IMR-90 (cell line): ENCODE data around the gene ZNF549. TPM values are rescaled to one million over a fixed set of nuclear protein-coding genes. Genes with fewer than 3 reads are reported as not detected.

Experiments
- ATAC-seq: fragments of 200-7000 bp; cut with Tn5 transposase; 2 replicates; pipeline ENCODE4 v1.9.1; 2020; ENCODE audit warnings: low read depth, mild to moderate bottlenecking, moderate library complexity
- BruUV-seq: library from RNA; stranded (reverse); fragments of 400-500 nt; replicated peaks from 2 replicates; lab custom pipeline; 2021; lab: Mats Ljungman, UMichigan
- CTCF ChIA-PET: fragments of 300-600 bp; formaldehyde crosslinking; extraction: SDS; loops from one replicate; lab custom pipeline; 2021; ENCODE audit warnings: antibody characterized with exemption; lab: Yijun Ruan, JAX
- POLR2A ChIA-PET: fragments of 300-600 bp; sonication (Branson Sonifier 250); formaldehyde crosslinking; loops from one replicate; lab custom pipeline; 2022; ENCODE audit warnings: antibody characterized with exemption; ENCODE audit not compliant: unreplicated experiment; lab: Charles Lee
- DNase-seq: peaks from one replicate; pipeline ENCODE4 v3.0.0; 2013
- H2AFZ ChIP-seq: replicated peaks from 2 replicates; pipeline ENCODE3; 2013; ENCODE audit warnings: low read length, mild to moderate bottlenecking; ENCODE audit not compliant: poor library complexity
- H2AK5ac ChIP-seq: 2 replicates; pipeline ENCODE4 v1.6.1; 2013; ENCODE audit warnings: low read depth, low read length, inconsistent platforms
- H2AK9ac ChIP-seq: replicated peaks from 2 replicates; pipeline ENCODE3; 2013; ENCODE audit warnings: mild to moderate bottlenecking, low read depth, low read length, moderate library complexity; ENCODE audit not compliant: poor library complexity
- H2BK120ac ChIP-seq: 2 replicates; pipeline ENCODE4 v1.6.1; 2013; ENCODE audit warnings: low read depth, low read length, inconsistent platforms
- H2BK15ac ChIP-seq: 3 replicates; pipeline ENCODE4 v1.6.1; 2013; ENCODE audit warnings: low read depth, low read length, inconsistent platforms
- H2BK20ac ChIP-seq: 2 replicates; pipeline ENCODE4 v1.6.1; 2013; ENCODE audit warnings: low read depth, mild to moderate bottlenecking, inconsistent platforms, low read length, moderate library complexity
- H2BK5ac ChIP-seq: 2 replicates; pipeline ENCODE4 v1.6.1; 2013; ENCODE audit warnings: mild to moderate bottlenecking, low read depth, low read length, inconsistent platforms; ENCODE audit not compliant: poor library complexity, severe bottlenecking
- H3K14ac ChIP-seq: replicated peaks from 2 replicates; pipeline ENCODE4 v1.6.1; 2013; ENCODE audit warnings: low read depth, low read length, inconsistent platforms
- H3K18ac ChIP-seq: 2 replicates; pipeline ENCODE4 v1.6.1; 2013; ENCODE audit warnings: low read depth, low read length, control low read depth
- H3K23ac ChIP-seq: 2 replicates; pipeline ENCODE4 v1.6.1; 2013; ENCODE audit warnings: low read depth, low read length, inconsistent platforms
- H3K27ac ChIP-seq: 2 replicates; pipeline ENCODE4 v1.5.1; 2013; ENCODE audit warnings: mild to moderate bottlenecking, control low read depth, low read length; ENCODE audit not compliant: insufficient read depth
- H3K27me3 ChIP-seq: 2 replicates; pipeline ENCODE4 v1.6.1; 2013; ENCODE audit warnings: low read length; ENCODE audit not compliant: control insufficient read depth, insufficient read depth
- H3K36me3 ChIP-seq: 2 replicates; pipeline ENCODE4 v1.6.1; 2013; ENCODE audit warnings: low read length, mixed read lengths; ENCODE audit not compliant: control insufficient read depth, insufficient read depth
- H3K4ac ChIP-seq: 2 replicates; pipeline ENCODE4 v1.6.1; 2013; ENCODE audit warnings: low read depth, low read length, inconsistent platforms
- H3K4me1 ChIP-seq: 2 replicates; pipeline ENCODE4 v1.6.1; 2013; ENCODE audit warnings: low read length, mixed read lengths; ENCODE audit not compliant: control insufficient read depth, insufficient read depth
- H3K4me2 ChIP-seq: 2 replicates; pipeline ENCODE4 v1.6.1; 2013; ENCODE audit warnings: low read depth, mild to moderate bottlenecking, control low read depth, low read length, moderate library complexity
- H3K4me3 ChIP-seq: 2 replicates; pipeline ENCODE4 v1.5.1; 2013; ENCODE audit warnings: low read depth, mild to moderate bottlenecking, control low read depth, low read length, moderate library complexity; ENCODE audit not compliant: insufficient read depth
- H3K56ac ChIP-seq: 2 replicates; pipeline ENCODE4 v1.6.1; 2013; ENCODE audit warnings: low read length, inconsistent platforms; ENCODE audit not compliant: insufficient read depth; ENCODE audit errors: extremely low read depth
- H3K79me1 ChIP-seq, 2 experiments: 2 replicates each; pipeline ENCODE4 v1.6.1; 2013; ENCODE audit warnings: low read length in 2 of 2, inconsistent platforms in 1 of 2, low read depth in 1 of 2
- H3K9ac ChIP-seq: 2 replicates; pipeline ENCODE4 v1.6.1; 2013; ENCODE audit warnings: low read depth, low read length, control low read depth
- H3K9me1 ChIP-seq: 2 replicates; pipeline ENCODE4 v1.6.1; 2013; ENCODE audit warnings: low read length, inconsistent platforms; ENCODE audit not compliant: insufficient read depth
- H3K9me3 ChIP-seq: 2 replicates; pipeline ENCODE4 v1.6.1; 2013; ENCODE audit warnings: low read length; ENCODE audit not compliant: control insufficient read depth, insufficient read depth
- H4K20me1 ChIP-seq: 2 replicates; pipeline ENCODE4 v1.6.1; 2013; ENCODE audit warnings: low read length, inconsistent platforms; ENCODE audit not compliant: insufficient read depth
- H4K5ac ChIP-seq: 2 replicates; pipeline ENCODE4 v1.6.1; 2013; ENCODE audit warnings: mild to moderate bottlenecking, low read depth, low read length, control low read depth
- H4K8ac ChIP-seq, 2 experiments: 2 replicates each; pipeline ENCODE4 v1.6.1; 2013; ENCODE audit warnings: low read depth in 2 of 2, low read length in 2 of 2, control low read depth in 1 of 2, inconsistent platforms in 1 of 2
- H4K91ac ChIP-seq: 2 replicates; pipeline ENCODE4 v1.6.1; 2013; ENCODE audit warnings: low read depth, low read length, inconsistent platforms; ENCODE audit not compliant: insufficient read depth
- CHD1 ChIP-seq: IDR thresholded peaks from 2 replicates; pipeline ENCODE4 v1.6.1; 2012; ENCODE audit warnings: low read depth, low read length, improper control_type of control experiment
- ELK1 ChIP-seq: fragments of 150-350 bp; IDR thresholded peaks from 2 replicates; pipeline ENCODE4 v1.6.1; 2016; ENCODE audit warnings: low read depth, mild to moderate bottlenecking, low read length, moderate library complexity, borderline replicate concordance
- MAFK ChIP-seq: IDR thresholded peaks from 2 replicates; pipeline ENCODE4 v1.6.1; 2012; ENCODE audit warnings: low read depth, low read length, improper control_type of control experiment
- RFX5 ChIP-seq: IDR thresholded peaks from 2 replicates; pipeline ENCODE4 v1.8.0; 2012; ENCODE audit warnings: low read depth, mild to moderate bottlenecking, low read length, moderate library complexity
- WGBS, 2 experiments: methylation state at CpG; one replicate each; pipeline versions ENCODE4 v1.1.5 to v1.1.7; 2013; ENCODE audit warnings: missing lambda C conversion rate in 2 of 2; ENCODE audit not compliant: insufficient read length in 1 of 2; ENCODE audit errors: extremely low coverage in 2 of 2; 5-methylcytosine and 5-hydroxymethylcytosine counted together
- dilution Hi-C: fragments of 300-500 bp; cut with HindIII; formaldehyde crosslinking; loops from one replicate; pipeline ENCODE4 v1.14.3; 2018; ENCODE audit warnings: low sequenced_read_pairs; ENCODE audit not compliant: unreplicated experiment
- in situ Hi-C: fragments of 300-500 bp; cut with MboI; formaldehyde crosslinking; loops from 3 replicates; pipeline ENCODE4 v1.14.3; 2019; ENCODE audit warnings: low sequenced_read_pairs, inconsistent platforms, mixed read lengths
- intact Hi-C: fragments of 100-400 bp; cut with micrococcal nuclease; formaldehyde crosslinking; loops from 2 replicates; pipeline ENCODE4 v1.10.0; 2022
- polyA plus RNA-seq, 3 experiments: library from polyadenylated mRNA; depleted of rRNA; stranded (reverse); fragments of >200 nt; gene quantifications; 2 replicates each; pipeline ENCODE4 v1.2.3, GENCODE V29; 2012; ENCODE audit warnings: low replicate concordance in 1 of 3
- total RNA-seq: library from RNA; depleted of rRNA; stranded (reverse); fragments of >200 nt; gene quantifications from 2 replicates; pipeline ENCODE4 v1.2.3, GENCODE V29; 2012

ZNF549 gene
- total and polyA plus RNA-seq, 2 of the 4 experiments (the other 2 are of a cell fraction) = 2.4 to 8.6 TPM

- Histone ChIP-seq H3K9ac (no peak overlapping the region), H3K56ac (no peak overlapping the region), H3K9me3 (peaks cover 12% of the 10 kb centered on the region), H4K5ac (peak overlapping the region; percentile 97), H3K4me2 (no peak overlapping the region; the same call in 1 of the 2 replicates), H3K4me3 (no peak overlapping the region), H2BK5ac (no peak overlapping the region), H3K9me1 (peaks cover 1% of the 10 kb centered on the region), H3K18ac (no peak overlapping the region), H2AK5ac (no peak overlapping the region), H3K27ac (no peak overlapping the region), H2AK9ac (peak overlapping the region; percentile 88), H3K23ac (no peak overlapping the region), H4K20me1 (0 out of 2 replicates have a peak, but pooled peaks cover 3% of the 10 kb centered on the region), H2BK15ac (no peak overlapping the region), H3K79me1 (peaks cover 16 to 29% of the 10 kb centered on the region in 2 experiments), H3K4me1 (peaks cover 4% of the 10 kb centered on the region), H3K36me3 (peaks cover 3% of the 10 kb centered on the region), H2BK20ac (no peak overlapping the region), H2AFZ (peak overlapping the region; percentile 99), H3K14ac (no peak overlapping the region), H4K91ac (no peak overlapping the region), H2BK120ac (no peak overlapping the region), H3K4ac (no peak overlapping the region), H4K8ac (peak overlapping the region; percentile 84 to 98; a peak in 3 of 4 replicates), H3K27me3 (no peaks in the 10 kb centered on the region)
- no TSS peak for BruUV-seq
- no peak for ATAC-seq
- dilution Hi-C loops (no loop called here), in situ Hi-C loops (no loop called here), intact Hi-C loops (no loop called here)
- no peak for DNase-seq
- ChIA-PET POLR2A (no interaction called here), CTCF (no interaction called here)
- TF ChIP-seq RFX5 (no peak), CHD1 (no peak), MAFK (no peak), ELK1 (no peak)
- WGBS, 2 experiments = 9% methylated on average over 6 of the region's 21 CpGs; no CpG with 5 or more reads in 1 of the 2 experiments
Measured at GRCh38 chr19:57583104-57583520, 56.0 kb downstream of the ZNF549 start.
